ENCODE measurements around the gene ZNF445. TPM values are rescaled to one million over a fixed set of nuclear protein-coding genes. Genes with fewer than 3 reads are reported as not detected.

The ZNF445 gene
- total and polyA plus RNA-seq, 8 donors: 1.6 to 17.1 (median 4.8) TPM

GRCh38 chr3:44415421-44415820 lies 62.0 kb downstream of the ZNF445 start:
- no peak for DNase-seq
- TF ChIP-seq POLR2AphosphoS5 (IDR thresholded peaks at IDR 0.05): no peak
- no peak for TF ChIP-seq POLR2A (IDR thresholded peaks at IDR 0.05)
- Histone ChIP-seq H3K9me3 (no peaks in the 10 kb centered on the region), H3K27me3 (no peaks in the 10 kb centered on the region), H3K36me3 (no peaks in the 10 kb centered on the region), H3K4me3 (no peak overlapping the region), H3K4me1 (no peaks in the 10 kb centered on the region), H3K27ac (no peak overlapping the region)
- intact Hi-C loops (cut with DNase I; ENCODE audit: low total_unique reads): no loop called here
- 89 to 92% (median 90%) methylated on average over 11 of the region's 11 CpGs for WGBS, 5 donors

GRCh38 chr3:44414517-44415090 lies 62.9 kb downstream of the ZNF445 start:
- TF ChIP-seq POLR2A (IDR thresholded peaks at IDR 0.05): no peak
- TF ChIP-seq POLR2AphosphoS5 (IDR thresholded peaks at IDR 0.05): no peak
- no peak for TF ChIP-seq EP300 (IDR thresholded peaks at IDR 0.05)
- TF ChIP-seq CTCF (IDR thresholded peaks at IDR 0.05): no peak
- WGBS, 5 donors: 76 to 84% (median 82%) methylated on average over 11 of the region's 11 CpGs
- Histone ChIP-seq H3K9me3 (no peaks in the 10 kb centered on the region), H3K4me1 (no peaks in the 10 kb centered on the region), H3K4me3 (no peak overlapping the region), H3K27me3 (no peaks in the 10 kb centered on the region), H3K36me3 (peaks cover 0 to 6% (median 2%) of the 10 kb centered on the region in 4 donors), H3K27ac (no peak overlapping the region)
- intact Hi-C loops (cut with DNase I; ENCODE audit: low total_unique reads): no loop called here
- DNase-seq: no peak

GRCh38 chr3:44412365-44412764 lies 65.1 kb downstream of the ZNF445 start:
- no peak overlapping the region for H3K4me3 ChIP-seq
- no peak for DNase-seq
- intact Hi-C loops (cut with DNase I; ENCODE audit: low total_unique reads): no loop called here
- TF ChIP-seq POLR2AphosphoS5 (IDR thresholded peaks at IDR 0.05) (no peak), CTCF (IDR thresholded peaks at IDR 0.05) (no peak), POLR2A (IDR thresholded peaks at IDR 0.05) (no peak), EP300 (IDR thresholded peaks at IDR 0.05) (no peak)
- 66 to 81% (median 72%) methylated on average over 10 of the region's 10 CpGs for WGBS, 5 donors
- no peaks in the 10 kb centered on the region for H3K27me3 ChIP-seq
- peaks cover 0 to 13% (median 5%) of the 10 kb centered on the region in 4 donors for H3K36me3 ChIP-seq
- H3K27ac ChIP-seq: no peak overlapping the region
- H3K4me1 ChIP-seq: no peaks in the 10 kb centered on the region
- H3K9me3 ChIP-seq: no peaks in the 10 kb centered on the region

- no peak overlapping the region for H3K4me3 ChIP-seq
- WGBS, 5 donors: 70 to 83% (median 82%) methylated on average over 5 to 11 of the region's 11 CpGs
These were observed 66.3 kb downstream of the ZNF445 start for GRCh38 chr3:44411031-44411645.

More at GRCh38 chr3:44411031-44411645, 66.3 kb downstream of the ZNF445 start:
- TF ChIP-seq POLR2AphosphoS5 (IDR thresholded peaks at IDR 0.05) (no peak), EP300 (IDR thresholded peaks at IDR 0.05) (no peak), CTCF (IDR thresholded peaks at IDR 0.05) (no peak), POLR2A (IDR thresholded peaks at IDR 0.05) (no peak)
- Histone ChIP-seq H3K36me3 (peaks cover 0 to 13% (median 8%) of the 10 kb centered on the region in 4 donors), H3K27ac (no peak overlapping the region), H3K4me1 (no peaks in the 10 kb centered on the region), H3K27me3 (no peaks in the 10 kb centered on the region), H3K9me3 (no peaks in the 10 kb centered on the region)
- DNase-seq: no peak
- intact Hi-C loops (cut with DNase I; ENCODE audit: low total_unique reads): no loop called here
